SU-DHL-6 (cell line): Measurements from ENCODE around the gene CEP128.

Source experiments
- EZH2phosphoT487 ChIP-seq: fragments of 200-600 bp; sonication (generic), shearing (Covaris generic); conservative IDR thresholded peaks from 2 replicates; pipeline ENCODE4 v1.6.1; 2018; ENCODE audit warnings: mild to moderate bottlenecking, antibody characterized with exemption, low read length, moderate library complexity, mixed read lengths
- TF ChIP-seq, protein P1 (sequence below): fragments of 200-600 bp; sonication (generic); IDR thresholded peaks from one replicate; pipeline ENCODE4 v1.5.1; 2017; ENCODE audit warnings: antibody characterized with exemption, mild to moderate bottlenecking, low read length, moderate library complexity; ENCODE audit not compliant: insufficient read depth, poor library complexity, severe bottlenecking

DNA sequence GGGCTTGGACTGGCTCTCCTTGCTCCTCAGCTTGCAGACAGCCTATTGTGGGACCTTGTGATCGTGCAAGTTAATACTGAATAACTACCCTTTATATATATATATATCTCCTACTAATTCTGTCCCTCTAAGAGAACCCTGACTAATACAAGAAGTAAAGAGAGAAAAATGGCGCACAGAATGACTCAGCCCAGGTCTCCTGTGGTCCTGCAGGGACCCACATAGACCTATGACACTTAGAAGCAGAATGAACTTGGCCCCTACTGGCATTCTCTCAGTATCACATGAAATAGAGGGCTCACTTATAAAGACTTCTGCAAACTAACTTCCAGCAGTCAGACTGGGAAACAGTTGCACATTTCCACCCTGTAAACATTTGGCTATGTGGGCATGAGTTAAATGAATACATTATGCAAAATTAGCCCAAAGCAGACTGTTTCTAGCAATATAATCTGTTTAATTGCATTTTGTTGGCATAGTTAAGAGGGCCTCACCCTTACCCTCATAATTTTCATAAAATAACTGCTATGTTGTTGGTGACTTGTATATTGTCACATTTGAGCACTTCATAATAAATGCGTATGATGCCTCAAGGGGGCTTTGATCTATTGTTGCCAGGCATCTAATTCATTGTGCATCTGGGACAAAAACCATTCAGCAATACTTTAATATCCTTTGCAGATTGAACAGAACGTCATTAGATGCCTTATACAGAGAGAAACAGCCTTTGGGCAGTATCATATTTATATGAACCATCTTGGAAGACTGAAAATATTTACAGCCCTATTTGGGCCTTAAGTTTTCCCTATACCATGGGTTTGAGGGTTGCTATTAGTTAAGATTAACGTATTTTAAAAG lies 380.5 kb downstream of the CEP128 start:
- TF ChIP-seq, protein P1, sequence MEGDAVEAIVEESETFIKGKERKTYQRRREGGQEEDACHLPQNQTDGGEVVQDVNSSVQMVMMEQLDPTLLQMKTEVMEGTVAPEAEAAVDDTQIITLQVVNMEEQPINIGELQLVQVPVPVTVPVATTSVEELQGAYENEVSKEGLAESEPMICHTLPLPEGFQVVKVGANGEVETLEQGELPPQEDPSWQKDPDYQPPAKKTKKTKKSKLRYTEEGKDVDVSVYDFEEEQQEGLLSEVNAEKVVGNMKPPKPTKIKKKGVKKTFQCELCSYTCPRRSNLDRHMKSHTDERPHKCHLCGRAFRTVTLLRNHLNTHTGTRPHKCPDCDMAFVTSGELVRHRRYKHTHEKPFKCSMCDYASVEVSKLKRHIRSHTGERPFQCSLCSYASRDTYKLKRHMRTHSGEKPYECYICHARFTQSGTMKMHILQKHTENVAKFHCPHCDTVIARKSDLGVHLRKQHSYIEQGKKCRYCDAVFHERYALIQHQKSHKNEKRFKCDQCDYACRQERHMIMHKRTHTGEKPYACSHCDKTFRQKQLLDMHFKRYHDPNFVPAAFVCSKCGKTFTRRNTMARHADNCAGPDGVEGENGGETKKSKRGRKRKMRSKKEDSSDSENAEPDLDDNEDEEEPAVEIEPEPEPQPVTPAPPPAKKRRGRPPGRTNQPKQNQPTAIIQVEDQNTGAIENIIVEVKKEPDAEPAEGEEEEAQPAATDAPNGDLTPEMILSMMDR: no peak
- TF ChIP-seq EZH2phosphoT487: no peak
